Lower lobe of right lung (tissue), 2 donors: ENCODE results near the gene REL. TPM values are rescaled to one million over a fixed set of nuclear protein-coding genes. Genes with fewer than 3 reads are reported as not detected.

Experiments
- ATAC-seq, 2 donors: fragments of 200-7000 bp; cut with Tn5 transposase; one replicate each; pipeline ENCODE4 v1.9.1; 2020 to 2022; ENCODE audit warnings: mild to moderate bottlenecking in 2 of 2, moderate library complexity in 2 of 2
- DNase-seq: peaks from one replicate; pipeline ENCODE4 v3.0.0-alpha.2; 2020
- H3K27ac ChIP-seq: fragments of 200-600 bp; one replicate; pipeline ENCODE4 v1.8.0; 2022
- H3K27me3 ChIP-seq: fragments of 200-600 bp; one replicate; pipeline ENCODE4 v1.8.0; 2022; ENCODE audit warnings: low read depth
- H3K36me3 ChIP-seq: fragments of 200-600 bp; one replicate; pipeline ENCODE4 v1.8.0; 2022; ENCODE audit warnings: mild to moderate bottlenecking
- H3K4me1 ChIP-seq: fragments of 200-600 bp; one replicate; pipeline ENCODE4 v1.8.0; 2022
- H3K4me3 ChIP-seq: fragments of 200-600 bp; one replicate; pipeline ENCODE4 v1.8.0; 2022; ENCODE audit warnings: mild to moderate bottlenecking
- H3K9me3 ChIP-seq: fragments of 200-600 bp; one replicate; pipeline ENCODE4 v1.8.0; 2022
- intact Hi-C: fragments of 100-400 bp; cut with DNase I; formaldehyde crosslinking; loops from one replicate; pipeline ENCODE4 v1.11.0; 2022
- total RNA-seq: library from RNA; stranded (reverse); fragmentation: NEBNext Ultra II Directional; extraction: Animal tissue kit (Norgen Biotek cat#: 25700); gene quantifications from one replicate; pipeline ENCODE4 v1.2.1, GENCODE V29; 2021
- TF ChIP-seq, protein P1 (sequence below): fragments of 200-600 bp; IDR thresholded peaks from one replicate; pipeline ENCODE4 v1.8.0; 2022; ENCODE audit warnings: antibody characterized with exemption, mild to moderate bottlenecking
- donor health status: DM: no; HTN: yes; CAD: no; lungs with severe emphysema.

REL gene
- total RNA-seq, 1 donor from 2014 or later, result 33.6 TPM

- DNase-seq (no peak), ATAC-seq (no peak)
- TF ChIP-seq, protein P1, sequence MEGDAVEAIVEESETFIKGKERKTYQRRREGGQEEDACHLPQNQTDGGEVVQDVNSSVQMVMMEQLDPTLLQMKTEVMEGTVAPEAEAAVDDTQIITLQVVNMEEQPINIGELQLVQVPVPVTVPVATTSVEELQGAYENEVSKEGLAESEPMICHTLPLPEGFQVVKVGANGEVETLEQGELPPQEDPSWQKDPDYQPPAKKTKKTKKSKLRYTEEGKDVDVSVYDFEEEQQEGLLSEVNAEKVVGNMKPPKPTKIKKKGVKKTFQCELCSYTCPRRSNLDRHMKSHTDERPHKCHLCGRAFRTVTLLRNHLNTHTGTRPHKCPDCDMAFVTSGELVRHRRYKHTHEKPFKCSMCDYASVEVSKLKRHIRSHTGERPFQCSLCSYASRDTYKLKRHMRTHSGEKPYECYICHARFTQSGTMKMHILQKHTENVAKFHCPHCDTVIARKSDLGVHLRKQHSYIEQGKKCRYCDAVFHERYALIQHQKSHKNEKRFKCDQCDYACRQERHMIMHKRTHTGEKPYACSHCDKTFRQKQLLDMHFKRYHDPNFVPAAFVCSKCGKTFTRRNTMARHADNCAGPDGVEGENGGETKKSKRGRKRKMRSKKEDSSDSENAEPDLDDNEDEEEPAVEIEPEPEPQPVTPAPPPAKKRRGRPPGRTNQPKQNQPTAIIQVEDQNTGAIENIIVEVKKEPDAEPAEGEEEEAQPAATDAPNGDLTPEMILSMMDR, result no peak
- intact Hi-C loops, result no loop called here
- no peak overlapping the region for H3K27ac ChIP-seq
- no peak overlapping the region for H3K4me3 ChIP-seq
- peaks cover 8% of the 10 kb centered on the region for H3K36me3 ChIP-seq
- H3K4me1 ChIP-seq, result no peaks in the 10 kb centered on the region
- no peaks in the 10 kb centered on the region for H3K9me3 ChIP-seq
- no peaks in the 10 kb centered on the region for H3K27me3 ChIP-seq
Measured at GRCh38 chr2:60962528-60962927, 81.2 kb downstream of the REL start.

GRCh38 chr2:60963190-60963589, 81.8 kb downstream of the REL start:
- TF ChIP-seq, protein P1, result no peak
- no peaks in the 10 kb centered on the region for H3K4me1 ChIP-seq
- ATAC-seq (no peak), DNase-seq (no peak)
- no peaks in the 10 kb centered on the region for H3K27me3 ChIP-seq
- intact Hi-C loops, result no loop called here
- peaks cover 8% of the 10 kb centered on the region for H3K36me3 ChIP-seq
- H3K27ac ChIP-seq, result no peak overlapping the region
- H3K9me3 ChIP-seq, result no peaks in the 10 kb centered on the region
- H3K4me3 ChIP-seq, result no peak overlapping the region

GRCh38 chr2:60964651-60965498, 83.5 kb downstream of the REL start:
- Histone ChIP-seq H3K9me3 (no peaks in the 10 kb centered on the region), H3K27me3 (no peaks in the 10 kb centered on the region), H3K36me3 (no peaks in the 10 kb centered on the region), H3K4me1 (no peaks in the 10 kb centered on the region), H3K4me3 (no peak overlapping the region), H3K27ac (no peak overlapping the region)
- ATAC-seq (no peak), DNase-seq (no peak)
- intact Hi-C loops, result no loop called here
- TF ChIP-seq, protein P1, result no peak

DNA sequence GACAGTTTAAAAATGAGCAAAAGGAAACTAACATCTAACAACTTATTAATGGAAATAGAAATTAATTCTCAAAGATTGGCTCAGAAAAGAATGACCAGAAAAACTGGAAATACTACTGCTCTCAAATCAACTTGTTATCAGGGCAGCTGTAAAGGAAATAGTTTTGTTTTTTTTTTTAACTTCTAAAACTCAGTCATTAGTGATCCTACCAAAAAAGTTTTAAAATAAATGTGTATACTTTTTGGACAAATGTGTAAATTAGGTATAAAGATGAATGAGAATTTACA, 84.1 kb downstream of the REL start:
- H3K27ac ChIP-seq, result no peak overlapping the region
- no peaks in the 10 kb centered on the region for H3K27me3 ChIP-seq
- intact Hi-C loops, result no loop called here
- no peaks in the 10 kb centered on the region for H3K9me3 ChIP-seq
- TF ChIP-seq, protein P1, result no peak
- H3K4me1 ChIP-seq, result no peaks in the 10 kb centered on the region
- ATAC-seq (no peak), DNase-seq (no peak)
- H3K36me3 ChIP-seq, result no peaks in the 10 kb centered on the region
- no peak overlapping the region for H3K4me3 ChIP-seq

GRCh38 chr2:60966507-60967405, 85.4 kb downstream of the REL start:
- no peak overlapping the region for H3K27ac ChIP-seq
- no peaks in the 10 kb centered on the region for H3K27me3 ChIP-seq
- H3K4me1 ChIP-seq, result no peaks in the 10 kb centered on the region
- no peak for ATAC-seq
- no peak for DNase-seq
- H3K36me3 ChIP-seq, result no peaks in the 10 kb centered on the region
- H3K4me3 ChIP-seq, result no peak overlapping the region
- no peaks in the 10 kb centered on the region for H3K9me3 ChIP-seq
- TF ChIP-seq, protein P1, result no peak
- intact Hi-C loops, result no loop called here
